ENCODE measurements around the gene ANKRD53.

DNA sequence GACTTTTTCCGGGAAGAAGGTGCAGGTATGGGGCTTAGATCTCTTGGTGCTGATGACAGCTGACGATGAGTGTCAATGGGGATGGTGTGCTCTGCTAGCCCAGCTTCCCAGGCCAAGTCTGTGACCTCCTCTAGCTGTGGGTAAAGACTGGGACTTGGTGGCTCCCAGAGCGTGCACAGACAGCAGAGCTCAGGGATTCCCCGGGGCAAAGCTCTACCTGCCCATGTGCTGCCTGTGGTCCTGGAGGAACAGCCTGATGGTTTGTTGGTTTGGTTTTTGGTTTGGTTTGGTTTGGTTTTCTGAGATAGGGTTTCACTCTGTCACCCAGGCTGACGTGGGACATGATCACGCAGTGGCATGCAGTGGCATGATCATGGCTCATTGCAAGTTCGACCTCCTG is 23.5 kb upstream of the ANKRD53 start:
- TF ChIP-seq, protein P1, sequence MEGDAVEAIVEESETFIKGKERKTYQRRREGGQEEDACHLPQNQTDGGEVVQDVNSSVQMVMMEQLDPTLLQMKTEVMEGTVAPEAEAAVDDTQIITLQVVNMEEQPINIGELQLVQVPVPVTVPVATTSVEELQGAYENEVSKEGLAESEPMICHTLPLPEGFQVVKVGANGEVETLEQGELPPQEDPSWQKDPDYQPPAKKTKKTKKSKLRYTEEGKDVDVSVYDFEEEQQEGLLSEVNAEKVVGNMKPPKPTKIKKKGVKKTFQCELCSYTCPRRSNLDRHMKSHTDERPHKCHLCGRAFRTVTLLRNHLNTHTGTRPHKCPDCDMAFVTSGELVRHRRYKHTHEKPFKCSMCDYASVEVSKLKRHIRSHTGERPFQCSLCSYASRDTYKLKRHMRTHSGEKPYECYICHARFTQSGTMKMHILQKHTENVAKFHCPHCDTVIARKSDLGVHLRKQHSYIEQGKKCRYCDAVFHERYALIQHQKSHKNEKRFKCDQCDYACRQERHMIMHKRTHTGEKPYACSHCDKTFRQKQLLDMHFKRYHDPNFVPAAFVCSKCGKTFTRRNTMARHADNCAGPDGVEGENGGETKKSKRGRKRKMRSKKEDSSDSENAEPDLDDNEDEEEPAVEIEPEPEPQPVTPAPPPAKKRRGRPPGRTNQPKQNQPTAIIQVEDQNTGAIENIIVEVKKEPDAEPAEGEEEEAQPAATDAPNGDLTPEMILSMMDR (IDR thresholded peaks at IDR 0.05), result no peak
- no peak for TF ChIP-seq EP300 (IDR thresholded peaks at IDR 0.05)
